ENCODE results near the gene FAAP20.

DNA sequence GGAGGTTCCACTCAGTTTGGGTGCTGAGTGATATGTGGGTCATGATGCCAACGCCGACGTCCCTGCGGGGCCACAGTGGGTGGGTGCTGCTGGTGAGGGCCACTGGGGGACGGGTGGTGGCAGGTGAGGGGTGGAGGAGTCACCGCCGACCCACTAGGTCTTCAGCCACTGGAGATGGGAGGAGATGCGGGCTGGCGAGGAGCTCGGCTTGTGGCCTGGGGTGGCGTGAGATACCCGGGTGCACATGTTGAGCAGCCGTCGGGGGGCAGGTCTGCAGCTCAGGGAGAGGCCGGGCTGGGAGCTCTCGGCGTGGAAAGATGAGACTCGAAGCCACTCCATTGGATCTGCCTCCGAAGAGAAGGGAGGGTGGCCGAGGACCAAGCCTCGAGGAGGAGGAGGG, 40.5 kb downstream of the FAAP20 start:
- TF ChIP-seq ZFP30 (CRISPR knock-in tag; IDR thresholded peaks at IDR 0.05) (no peak), CSDC2 (CRISPR knock-in tag; IDR thresholded peaks at IDR 0.05) (no peak), ARNTL (CRISPR knock-in tag; IDR thresholded peaks at IDR 0.05; ENCODE audit: borderline replicate concordance, low read depth) (no peak), PATZ1 (CRISPR knock-in tag; IDR thresholded peaks at IDR 0.05; ENCODE audit: borderline replicate concordance) (no peak), CSRNP3 (CRISPR knock-in tag; IDR thresholded peaks at IDR 0.05) (no peak), ZFP3 (CRISPR knock-in tag; IDR thresholded peaks at IDR 0.05) (no peak), PPARA (CRISPR knock-in tag; IDR thresholded peaks at IDR 0.05; ENCODE audit: borderline replicate concordance) (no peak), ESRRG (CRISPR knock-in tag; IDR thresholded peaks at IDR 0.05) (no peak), GLIS3 (CRISPR knock-in tag; IDR thresholded peaks at IDR 0.05) (no peak), ZNF8 (CRISPR knock-in tag; IDR thresholded peaks at IDR 0.05) (no peak), OSR1 (CRISPR knock-in tag; IDR thresholded peaks at IDR 0.05) (no peak), RARB (CRISPR knock-in tag; IDR thresholded peaks at IDR 0.05) (no peak)
- TF ChIP-seq, protein P1, sequence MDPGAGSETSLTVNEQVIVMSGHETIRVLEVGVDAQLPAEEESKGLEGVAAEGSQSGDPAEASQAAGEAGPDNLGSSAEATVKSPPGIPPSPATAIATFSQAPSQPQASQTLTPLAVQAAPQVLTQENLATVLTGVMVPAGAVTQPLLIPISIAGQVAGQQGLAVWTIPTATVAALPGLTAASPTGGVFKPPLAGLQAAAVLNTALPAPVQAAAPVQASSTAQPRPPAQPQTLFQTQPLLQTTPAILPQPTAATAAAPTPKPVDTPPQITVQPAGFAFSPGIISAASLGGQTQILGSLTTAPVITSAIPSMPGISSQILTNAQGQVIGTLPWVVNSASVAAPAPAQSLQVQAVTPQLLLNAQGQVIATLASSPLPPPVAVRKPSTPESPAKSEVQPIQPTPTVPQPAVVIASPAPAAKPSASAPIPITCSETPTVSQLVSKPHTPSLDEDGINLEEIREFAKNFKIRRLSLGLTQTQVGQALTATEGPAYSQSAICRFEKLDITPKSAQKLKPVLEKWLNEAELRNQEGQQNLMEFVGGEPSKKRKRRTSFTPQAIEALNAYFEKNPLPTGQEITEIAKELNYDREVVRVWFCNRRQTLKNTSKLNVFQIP (CRISPR knock-in tag; IDR thresholded peaks at IDR 0.05; ENCODE audit: borderline replicate concordance, low read depth) = no peak
- TF ChIP-seq, protein P2, sequence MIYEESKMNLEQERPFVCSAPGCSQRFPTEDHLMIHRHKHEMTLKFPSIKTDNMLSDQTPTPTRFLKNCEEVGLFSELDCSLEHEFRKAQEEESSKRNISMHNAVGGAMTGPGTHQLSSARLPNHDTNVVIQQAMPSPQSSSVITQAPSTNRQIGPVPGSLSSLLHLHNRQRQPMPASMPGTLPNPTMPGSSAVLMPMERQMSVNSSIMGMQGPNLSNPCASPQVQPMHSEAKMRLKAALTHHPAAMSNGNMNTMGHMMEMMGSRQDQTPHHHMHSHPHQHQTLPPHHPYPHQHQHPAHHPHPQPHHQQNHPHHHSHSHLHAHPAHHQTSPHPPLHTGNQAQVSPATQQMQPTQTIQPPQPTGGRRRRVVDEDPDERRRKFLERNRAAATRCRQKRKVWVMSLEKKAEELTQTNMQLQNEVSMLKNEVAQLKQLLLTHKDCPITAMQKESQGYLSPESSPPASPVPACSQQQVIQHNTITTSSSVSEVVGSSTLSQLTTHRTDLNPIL (CRISPR knock-in tag; IDR thresholded peaks at IDR 0.05; ENCODE audit: low read depth) = no peak

All from SK-N-SH treated with all-trans-retinoic acid at 6 μM for 48 hours (cell line).